HUES64 (cell line): Measurements from ENCODE around the gene GXYLT2.

Experiments used
- H3K27ac ChIP-seq: 2 replicates; pipeline ENCODE4 v1.7.0; 2013; ENCODE audit warnings: low read depth, low read length, inconsistent platforms
- H3K27me3 ChIP-seq: 2 replicates; pipeline ENCODE4 v1.6.1; 2013; ENCODE audit warnings: mild to moderate bottlenecking, low read length; ENCODE audit not compliant: insufficient read depth
- H3K36me3 ChIP-seq: 2 replicates; pipeline ENCODE4 v1.6.1; 2013; ENCODE audit warnings: mild to moderate bottlenecking, low read length; ENCODE audit not compliant: insufficient read depth
- H3K4me1 ChIP-seq: 2 replicates; pipeline ENCODE4 v1.6.1; 2013; ENCODE audit warnings: mild to moderate bottlenecking, low read length, moderate library complexity; ENCODE audit not compliant: insufficient read depth
- H3K4me3 ChIP-seq: 2 replicates; pipeline ENCODE4 v1.5.1; 2013; ENCODE audit warnings: mild to moderate bottlenecking, low read length, moderate library complexity
- H3K9ac ChIP-seq: 2 replicates; pipeline ENCODE4 v1.6.1; 2013; ENCODE audit warnings: mild to moderate bottlenecking, low read depth, low read length
- H3K9me3 ChIP-seq: 2 replicates; pipeline ENCODE4 v1.6.1; 2013; ENCODE audit warnings: low read depth, low read length; ENCODE audit not compliant: insufficient read depth
- WGBS: fragments of 150-250, 120-280 bp; methylation state at CpG from one replicate; pipeline ENCODE4 v1.1.7; 2013; ENCODE audit warnings: missing lambda C conversion rate; 5-methylcytosine and 5-hydroxymethylcytosine counted together

Gene GXYLT2

DNA sequence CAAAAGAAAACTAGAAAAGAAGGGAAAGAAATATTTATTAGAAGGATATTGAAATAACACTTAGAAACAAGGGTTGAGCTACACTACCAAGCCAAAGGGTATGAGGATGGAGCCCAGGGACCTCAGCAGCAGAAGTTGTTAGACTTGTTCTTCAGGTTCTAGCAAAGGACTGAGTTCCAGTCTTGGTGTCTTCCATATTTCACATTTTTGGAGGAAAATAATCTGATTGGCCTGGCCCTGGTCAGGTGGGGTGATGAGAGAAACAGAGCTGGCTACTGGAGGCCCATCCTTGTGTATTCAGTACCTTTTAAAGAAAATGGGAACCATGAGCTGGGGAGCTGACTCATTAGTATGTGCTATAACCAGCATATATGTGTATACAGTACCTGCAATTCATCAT lies 137.0 kb downstream of the GXYLT2 start:
- H3K9ac ChIP-seq: no peak overlapping the region; the same call in 1 of the 2 replicates
- no peaks in the 10 kb centered on the region for H3K36me3 ChIP-seq
- H3K27me3 ChIP-seq: no peaks in the 10 kb centered on the region
- H3K27ac ChIP-seq: peak overlapping the region; percentile 23; the same call in 1 of the 2 replicates
- H3K9me3 ChIP-seq: no peaks in the 10 kb centered on the region
- H3K4me3 ChIP-seq: peak overlapping the region; percentile 9; the same call in 1 of the 2 replicates
- peaks cover 37% of the 10 kb centered on the region for H3K4me1 ChIP-seq

DNA sequence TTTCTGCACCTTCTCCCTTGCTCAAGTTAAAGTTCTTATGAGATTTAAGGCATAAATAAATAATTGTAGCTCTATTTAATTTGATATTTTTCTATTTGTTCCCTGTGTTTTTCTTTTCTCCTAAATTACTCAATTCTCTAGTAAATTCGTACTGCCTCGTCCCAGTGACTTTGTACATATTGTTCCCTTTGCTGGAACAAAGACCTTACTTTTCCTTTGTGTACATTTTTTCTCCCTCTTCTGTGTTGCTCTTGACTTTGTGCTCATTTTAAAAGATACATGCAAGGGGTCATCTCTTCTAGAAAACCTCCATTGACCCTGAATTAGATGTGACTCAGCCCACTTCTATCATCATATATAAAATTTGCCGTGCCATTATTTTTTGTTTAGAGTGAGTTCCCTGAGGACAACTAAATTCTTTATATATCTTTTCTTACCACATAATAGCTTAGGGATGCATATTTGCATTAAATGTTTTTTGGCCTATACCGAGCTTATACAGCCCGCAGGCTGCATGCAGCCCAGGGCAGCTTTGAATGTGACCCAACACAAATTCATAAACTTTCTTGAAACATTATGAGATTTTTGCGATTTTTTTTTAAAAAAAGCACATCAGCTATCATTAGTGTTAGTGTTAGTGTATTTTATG lies 138.4 kb downstream of the GXYLT2 start:
- no peak overlapping the region for H3K27ac ChIP-seq
- no peaks in the 10 kb centered on the region for H3K27me3 ChIP-seq
- WGBS: 90% methylated on average over 6 of the region's 6 CpGs
- H3K9me3 ChIP-seq: no peaks in the 10 kb centered on the region
- H3K4me1 ChIP-seq: peaks cover 37% of the 10 kb centered on the region
- H3K4me3 ChIP-seq: no peak overlapping the region
- H3K36me3 ChIP-seq: no peaks in the 10 kb centered on the region
- H3K9ac ChIP-seq: no peak overlapping the region
